ENCODE results near the gene MFAP5. TPM values are rescaled to one million over a fixed set of nuclear protein-coding genes. Genes with fewer than 3 reads are reported as not detected.

Gene MFAP5
- total and polyA plus RNA-seq, 10 of the 15 experiments (the other 5 are each of a cell fraction or from before 2014, with no cell fraction given) = 0.06 to 0.14 (median 0.12) TPM; not detected in 7

DNA sequence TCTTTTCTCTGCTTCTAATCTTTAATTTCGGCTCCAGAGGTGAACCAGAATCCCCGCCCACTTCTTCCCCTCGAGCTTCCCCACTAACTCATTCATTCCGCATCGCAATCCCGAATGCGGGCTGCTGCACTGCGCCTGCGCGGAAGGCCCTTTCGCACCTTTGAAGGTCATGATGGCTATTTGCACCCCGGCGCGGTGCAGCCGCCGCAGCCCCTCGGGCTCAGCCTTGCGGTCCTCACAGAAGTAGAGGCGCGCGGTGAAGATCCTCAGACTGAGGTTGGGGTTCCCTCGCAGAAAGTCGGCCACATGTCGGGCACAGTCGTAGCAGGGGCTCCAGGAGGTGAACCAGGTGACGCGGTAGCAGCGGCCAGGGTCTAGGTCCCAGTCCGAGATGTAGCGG lies 57.6 kb downstream of the MFAP5 start:
- peaks cover 9% of the 10 kb centered on the region for H3K79me2 ChIP-seq (ENCODE audit: control insufficient read depth, insufficient read depth, low read length)
- SMC1A ChIA-PET (ENCODE audit: uncharacterized antibody, unreplicated experiment) = no interaction called here
- no TSS peak for BruUV-seq (replicated peaks)
- H4K20me1 ChIP-seq (ENCODE audit: control insufficient read depth, insufficient read depth) = no peaks in the 10 kb centered on the region
- TF ChIP-seq ZNF24 (IDR thresholded peaks at IDR 0.05) (no peak), MXI1 (IDR thresholded peaks at IDR 0.05; ENCODE audit: low read depth, low read length) (no peak), CUX1 (IDR thresholded peaks at IDR 0.05; ENCODE audit: insufficient replicate concordance, low read depth, low read length) (no peak), CHD4 (IDR thresholded peaks at IDR 0.05) (no peak), JUNB (IDR thresholded peaks at IDR 0.05) (no peak), SIN3A (IDR thresholded peaks at IDR 0.05; ENCODE audit: low read depth, low read length) (no peak), MLLT1 (IDR thresholded peaks at IDR 0.05) (no peak), NR2F1 (conservative IDR thresholded peaks at IDR 0.05) (no peak), CHD1 (IDR thresholded peaks at IDR 0.05; ENCODE audit: low read depth, low read length) (no peak)
- TF ChIP-seq, protein P1, sequence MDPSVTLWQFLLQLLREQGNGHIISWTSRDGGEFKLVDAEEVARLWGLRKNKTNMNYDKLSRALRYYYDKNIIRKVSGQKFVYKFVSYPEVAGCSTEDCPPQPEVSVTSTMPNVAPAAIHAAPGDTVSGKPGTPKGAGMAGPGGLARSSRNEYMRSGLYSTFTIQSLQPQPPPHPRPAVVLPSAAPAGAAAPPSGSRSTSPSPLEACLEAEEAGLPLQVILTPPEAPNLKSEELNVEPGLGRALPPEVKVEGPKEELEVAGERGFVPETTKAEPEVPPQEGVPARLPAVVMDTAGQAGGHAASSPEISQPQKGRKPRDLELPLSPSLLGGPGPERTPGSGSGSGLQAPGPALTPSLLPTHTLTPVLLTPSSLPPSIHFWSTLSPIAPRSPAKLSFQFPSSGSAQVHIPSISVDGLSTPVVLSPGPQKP (IDR thresholded peaks at IDR 0.05; ENCODE audit: low read depth, low read length) = no peak
- no peak overlapping the region for H2AFZ ChIP-seq (ENCODE audit: control insufficient read depth, low read depth, low read length)
- in situ Hi-C loops (cut with MboI) (no loop called here), intact Hi-C loops (cut with micrococcal nuclease; ENCODE audit: unreplicated experiment) (loop anchor here (5.0 kb wide), 1 partner anchor 287 kb away; no protein-coding TSS in a partner anchor)
- DNase-seq (ENCODE audit: low read depth, low spot score) (no peak), FAIRE-seq (no peak), ATAC-seq (no peak)
- 94% methylated on average over 30 of the region's 30 CpGs for WGBS (ENCODE audit: insufficient coverage, insufficient replicate concordance, low lambda C conversion rate, missing lambda C conversion rate)
- POLR2A ChIA-PET = no interaction called here
- no peaks in the 10 kb centered on the region for H3K27me3 ChIP-seq (replicated peaks in 1 of 2; ENCODE audit: control insufficient read depth in 2 of 2, insufficient read depth in 2 of 2, low read length in 1 of 2)
- no peak overlapping the region for H3K4me2 ChIP-seq (ENCODE audit: control insufficient read depth, insufficient read depth)
- H3K4me3 ChIP-seq = no peak overlapping the region
- no peak overlapping the region for H3K27ac ChIP-seq (ENCODE audit: control insufficient read depth, insufficient read depth)
- no peaks in the 10 kb centered on the region for H3K9me3 ChIP-seq (replicated peaks; ENCODE audit: control insufficient read depth, insufficient read depth, low read length)
- H3K9ac ChIP-seq (ENCODE audit: control insufficient read depth, insufficient read depth, low read length) = no peak overlapping the region
- peaks cover 14% of the 10 kb centered on the region for H3K4me1 ChIP-seq (ENCODE audit: control insufficient read depth, insufficient read depth, low read length)
- CTCF ChIA-PET = interaction anchor here (1.0 kb wide), 1 partner anchor 62 kb away, joined by 3 read pairs; no protein-coding TSS in a partner anchor
- RAD21 ChIA-PET (ENCODE audit: unreplicated experiment) = no interaction called here
- H3K36me3 ChIP-seq (ENCODE audit: control insufficient read depth in 2 of 2, insufficient read depth in 2 of 2, low read length in 1 of 2) = peaks cover 0 to 4% of the 10 kb centered on the region in 2 experiments
